HL-60 (cell line): ENCODE measurements around the gene CRELD1.

Source experiments
- POLR2AphosphoS5 ChIP-seq: IDR thresholded peaks from 2 replicates; pipeline ENCODE4 v1.6.1; 2012; ENCODE audit warnings: low read depth
- TF ChIP-seq, protein P1 (sequence below): IDR thresholded peaks from one replicate; pipeline ENCODE4 v1.5.1; 2011; ENCODE audit warnings: low read length, control low read depth, inconsistent platforms; ENCODE audit not compliant: insufficient read depth

DNA sequence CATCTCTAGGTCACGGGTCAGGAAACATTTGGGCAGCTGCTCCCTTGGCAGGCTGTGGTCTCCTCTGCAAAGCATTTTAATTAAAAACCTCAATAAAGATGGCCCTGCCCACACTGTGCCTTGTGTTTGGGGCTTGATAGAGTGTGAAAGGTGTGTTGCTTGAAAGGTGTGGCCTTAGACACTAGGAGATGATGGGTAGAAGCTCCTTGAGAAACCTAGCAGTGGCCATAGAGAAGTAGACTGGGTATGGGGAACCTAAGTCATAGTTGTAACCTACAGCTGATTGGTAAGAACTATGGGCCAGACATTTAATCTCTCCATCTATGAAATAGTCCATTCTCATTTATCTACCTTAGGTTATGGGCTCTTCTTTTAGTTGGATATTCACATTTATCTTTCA lies 39.9 kb upstream of the CRELD1 start:
- no peak for TF ChIP-seq POLR2AphosphoS5
- TF ChIP-seq, protein P1, sequence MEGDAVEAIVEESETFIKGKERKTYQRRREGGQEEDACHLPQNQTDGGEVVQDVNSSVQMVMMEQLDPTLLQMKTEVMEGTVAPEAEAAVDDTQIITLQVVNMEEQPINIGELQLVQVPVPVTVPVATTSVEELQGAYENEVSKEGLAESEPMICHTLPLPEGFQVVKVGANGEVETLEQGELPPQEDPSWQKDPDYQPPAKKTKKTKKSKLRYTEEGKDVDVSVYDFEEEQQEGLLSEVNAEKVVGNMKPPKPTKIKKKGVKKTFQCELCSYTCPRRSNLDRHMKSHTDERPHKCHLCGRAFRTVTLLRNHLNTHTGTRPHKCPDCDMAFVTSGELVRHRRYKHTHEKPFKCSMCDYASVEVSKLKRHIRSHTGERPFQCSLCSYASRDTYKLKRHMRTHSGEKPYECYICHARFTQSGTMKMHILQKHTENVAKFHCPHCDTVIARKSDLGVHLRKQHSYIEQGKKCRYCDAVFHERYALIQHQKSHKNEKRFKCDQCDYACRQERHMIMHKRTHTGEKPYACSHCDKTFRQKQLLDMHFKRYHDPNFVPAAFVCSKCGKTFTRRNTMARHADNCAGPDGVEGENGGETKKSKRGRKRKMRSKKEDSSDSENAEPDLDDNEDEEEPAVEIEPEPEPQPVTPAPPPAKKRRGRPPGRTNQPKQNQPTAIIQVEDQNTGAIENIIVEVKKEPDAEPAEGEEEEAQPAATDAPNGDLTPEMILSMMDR: no peak
